NCI-H146 treated with DMSO at 0.1 percent for 48 hours (cell line): ENCODE measurements around the gene RANBP9.

Experiments
- DNase-seq: peaks from one replicate; lab custom pipeline; 2025; ENCODE audit not compliant: unreplicated experiment; lab: John Stamatoyannopoulos, UW

RANBP9 gene

DNA sequence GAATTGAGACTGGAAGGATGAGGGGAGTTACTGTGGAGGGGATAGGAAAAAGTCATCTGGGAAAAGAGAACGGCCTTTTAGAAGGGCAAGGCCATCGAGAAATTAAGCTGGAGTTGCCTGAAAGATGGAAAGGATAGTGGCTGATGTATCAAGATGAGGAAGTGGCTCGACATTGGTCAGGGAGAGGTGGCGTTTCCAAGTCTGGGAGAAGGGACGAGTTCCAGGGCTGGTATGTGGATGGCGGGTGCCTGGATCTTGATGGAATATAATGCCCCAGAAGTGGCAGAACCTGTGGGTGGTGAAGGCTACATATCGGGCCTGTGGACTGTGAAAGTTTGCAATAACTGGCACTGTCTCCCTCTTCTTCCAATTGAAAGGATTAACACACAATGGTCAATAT is 139.4 kb downstream of the RANBP9 start:
- no peak for DNase-seq
